Measurements from ENCODE around the gene CENPP.

- TF ChIP-seq CTCF (IDR thresholded peaks at IDR 0.05; ENCODE audit: low read length) = no peak
- no peak for TF ChIP-seq EZH2 (IDR thresholded peaks at IDR 0.05; ENCODE audit: borderline replicate concordance, low read length)
Measured at GRCh38 chr9:92656537-92656925, 330.8 kb downstream of the CENPP start.

Measured in OCI-LY1 (cell line).